Muscle layer of colon (tissue), 2 donors: Measurements from ENCODE around the gene C1QTNF7.

Experiments used
- H3K27ac ChIP-seq: one replicate; pipeline ENCODE4 v1.7.0; 2013; ENCODE audit warnings: low read depth, mild to moderate bottlenecking, low read length, moderate library complexity
- H3K27me3 ChIP-seq, 2 donors: one replicate each; pipeline ENCODE4 v1.7.0; 2013; ENCODE audit warnings: low read length in 2 of 2, mild to moderate bottlenecking in 2 of 2; ENCODE audit not compliant: insufficient read depth in 2 of 2, control insufficient read depth in 1 of 2
- H3K36me3 ChIP-seq: one replicate; pipeline ENCODE4 v1.7.0; 2013; ENCODE audit warnings: mild to moderate bottlenecking, low read length; ENCODE audit not compliant: insufficient read depth
- H3K4me1 ChIP-seq: one replicate; pipeline ENCODE4 v1.7.0; 2013; ENCODE audit warnings: mild to moderate bottlenecking, low read length; ENCODE audit not compliant: insufficient read depth
- H3K4me3 ChIP-seq, 2 donors: one replicate each; pipeline ENCODE4 v1.7.0; 2013; ENCODE audit warnings: low read length in 2 of 2, low read depth in 1 of 2, mild to moderate bottlenecking in 1 of 2, moderate library complexity in 1 of 2
- H3K9ac ChIP-seq: one replicate; pipeline ENCODE4 v1.7.0; 2013; ENCODE audit warnings: low read length
- H3K9me3 ChIP-seq: one replicate; pipeline ENCODE4 v1.7.0; 2013; ENCODE audit warnings: mild to moderate bottlenecking, low read length
- donor health status: abdominal sarcoma.
- donor health status: Adenocarcinoma of cecum.

C1QTNF7 gene

DNA sequence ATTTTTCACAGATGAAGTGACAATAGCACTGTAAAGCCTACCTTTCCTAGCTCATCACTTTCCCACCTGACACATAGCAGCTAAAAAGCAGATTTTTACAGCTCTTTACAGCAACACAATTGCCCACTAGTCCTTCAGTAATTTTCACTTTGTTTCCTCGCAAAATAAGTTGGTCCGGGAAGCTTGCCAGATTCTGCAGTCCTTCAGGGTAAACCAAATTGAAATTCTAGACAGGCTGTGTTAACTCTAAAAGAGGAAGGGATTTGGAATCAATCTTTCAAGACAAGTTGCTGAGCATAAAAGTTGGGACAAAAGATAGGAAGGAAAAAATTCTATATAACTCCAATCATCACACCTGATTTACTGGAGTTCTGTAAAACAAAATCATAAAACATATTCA lies 8.7 kb downstream of the C1QTNF7 start:
- Histone ChIP-seq H3K4me1 (peaks cover 7% of the 10 kb centered on the region), H3K27ac (no peak overlapping the region), H3K9me3 (no peaks in the 10 kb centered on the region), H3K27me3 (no peaks in the 10 kb centered on the region), H3K4me3 (no peak overlapping the region), H3K36me3 (no peaks in the 10 kb centered on the region), H3K9ac (no peak overlapping the region)

DNA sequence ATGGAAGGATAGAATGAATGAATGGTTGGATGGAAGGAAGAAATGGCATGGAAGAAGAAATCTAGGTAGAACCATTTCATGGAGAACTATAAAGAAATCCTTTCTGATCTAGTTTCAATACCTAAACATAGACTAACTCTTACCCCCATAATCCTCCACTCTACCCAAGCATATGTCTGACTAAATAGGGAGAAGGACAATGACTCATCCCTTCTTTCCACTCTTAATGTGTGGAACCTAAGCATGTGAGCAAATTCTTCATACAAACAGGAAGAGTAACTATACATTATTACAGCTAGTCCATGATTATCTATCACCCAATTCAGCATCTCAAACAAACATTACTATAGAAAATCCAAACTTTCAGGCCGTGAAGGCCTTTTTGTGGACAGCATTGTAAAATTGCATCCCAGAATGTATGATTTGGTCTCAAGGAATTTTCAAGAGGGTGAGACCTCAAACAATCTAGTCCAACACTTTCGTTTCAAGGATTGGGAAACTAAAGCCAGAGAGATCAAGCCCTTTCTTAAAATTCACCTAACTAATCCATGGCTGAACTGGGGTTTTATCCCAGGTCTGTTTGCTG lies 11.2 kb downstream of the C1QTNF7 start:
- Histone ChIP-seq H3K27ac (no peak overlapping the region), H3K27me3 (no peaks in the 10 kb centered on the region), H3K9me3 (no peaks in the 10 kb centered on the region), H3K9ac (no peak overlapping the region), H3K36me3 (no peaks in the 10 kb centered on the region), H3K4me1 (peaks cover 7% of the 10 kb centered on the region), H3K4me3 (no peak overlapping the region)

DNA sequence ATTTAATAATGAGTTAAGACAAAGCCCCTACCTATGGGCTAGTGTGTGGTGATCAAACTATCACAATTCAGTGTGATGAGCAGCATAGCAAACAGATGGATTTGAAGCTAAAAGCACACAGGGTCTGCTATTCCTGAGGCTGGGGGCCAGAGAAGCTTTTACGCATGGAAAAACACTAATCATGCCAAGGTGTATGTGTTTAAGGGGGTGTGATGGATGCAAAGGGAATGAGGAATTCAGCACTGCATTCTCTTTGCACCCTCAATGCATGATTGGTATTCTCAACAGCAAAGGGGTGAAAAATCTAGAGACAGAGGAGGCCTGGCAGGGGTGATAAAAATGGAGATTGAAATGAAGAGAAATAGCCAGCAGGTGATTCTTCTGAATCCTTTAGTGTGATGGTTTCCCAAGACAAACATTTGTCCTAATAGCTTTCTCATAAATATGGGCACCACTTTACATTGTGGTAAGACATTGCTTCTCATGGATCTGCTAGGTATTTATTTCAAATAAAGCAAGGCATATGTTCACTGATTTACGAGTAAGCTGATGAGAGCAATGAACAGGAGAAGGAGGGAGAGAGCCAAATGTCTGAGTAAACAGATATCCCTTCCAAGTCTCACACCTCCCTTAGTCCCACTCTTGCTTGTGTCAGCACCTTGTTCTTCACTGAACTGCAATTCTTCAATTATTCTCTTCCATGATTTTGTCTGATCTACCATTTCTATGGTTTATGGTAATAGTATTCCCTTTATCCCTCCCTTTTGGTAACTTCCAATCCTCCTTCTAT lies 15.7 kb downstream of the C1QTNF7 start:
- Histone ChIP-seq H3K4me3 (no peak overlapping the region), H3K4me1 (no peaks in the 10 kb centered on the region), H3K27me3 (no peaks in the 10 kb centered on the region), H3K9ac (no peak overlapping the region), H3K27ac (no peak overlapping the region), H3K9me3 (no peaks in the 10 kb centered on the region), H3K36me3 (no peaks in the 10 kb centered on the region)

DNA sequence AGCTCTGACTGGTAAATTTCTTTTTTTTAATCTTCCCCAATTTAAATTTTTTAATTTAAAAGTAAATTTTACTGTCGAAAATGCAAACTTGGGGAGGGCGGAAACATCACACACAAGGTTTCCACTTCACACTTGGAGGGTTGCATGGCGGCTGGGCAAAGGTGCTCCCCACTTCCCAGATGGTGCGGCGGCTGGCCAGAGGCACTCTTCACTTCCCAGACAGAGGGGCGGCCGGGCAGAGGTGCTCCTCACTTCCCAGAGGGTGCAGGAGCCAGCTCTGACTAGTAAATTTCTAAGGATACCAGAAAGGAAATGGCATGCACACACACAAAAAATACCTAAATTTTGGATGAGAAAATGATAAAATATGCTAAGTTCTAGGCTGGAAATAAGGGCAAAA lies 16.4 kb downstream of the C1QTNF7 start:
- Histone ChIP-seq H3K9ac (no peak overlapping the region), H3K4me3 (no peak overlapping the region), H3K27ac (no peak overlapping the region), H3K27me3 (no peaks in the 10 kb centered on the region), H3K9me3 (no peaks in the 10 kb centered on the region), H3K4me1 (no peaks in the 10 kb centered on the region), H3K36me3 (no peaks in the 10 kb centered on the region)

DNA sequence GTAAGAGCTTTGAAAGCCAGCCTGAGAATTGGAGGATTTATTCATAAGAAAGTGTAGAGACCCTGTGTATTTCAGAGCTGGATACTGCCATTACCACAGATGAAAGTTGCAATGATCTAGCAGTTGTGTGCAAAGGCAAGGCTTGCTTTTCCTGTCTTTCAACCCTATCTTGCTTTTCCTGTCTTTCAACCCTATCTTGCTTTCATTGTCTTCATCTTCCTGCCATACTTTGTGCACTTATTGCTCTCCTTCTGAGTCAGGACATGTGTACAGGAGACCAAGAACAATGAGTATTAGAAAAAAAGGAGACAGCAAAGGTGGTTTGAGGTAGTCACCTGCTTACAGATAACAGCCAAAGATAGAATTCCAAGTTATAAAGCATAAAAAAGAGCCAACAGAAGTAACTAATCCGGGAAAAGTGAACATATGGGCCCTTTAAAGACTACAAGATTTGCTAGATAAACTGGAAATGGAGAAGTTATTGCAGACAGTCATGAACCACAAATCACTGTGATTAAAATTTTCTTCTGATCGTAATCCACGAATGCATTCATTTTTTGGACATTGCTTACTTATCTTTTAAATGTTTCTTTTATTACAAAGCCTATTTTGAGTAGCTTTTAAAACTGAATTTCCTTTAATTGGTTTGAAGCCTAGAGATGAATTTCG lies 17.2 kb downstream of the C1QTNF7 start:
- no peak overlapping the region for H3K27ac ChIP-seq
- H3K36me3 ChIP-seq, result no peaks in the 10 kb centered on the region
- no peaks in the 10 kb centered on the region for H3K27me3 ChIP-seq
- H3K9ac ChIP-seq, result no peak overlapping the region
- H3K9me3 ChIP-seq, result no peaks in the 10 kb centered on the region
- H3K4me3 ChIP-seq, result no peak overlapping the region
- H3K4me1 ChIP-seq, result no peaks in the 10 kb centered on the region

DNA sequence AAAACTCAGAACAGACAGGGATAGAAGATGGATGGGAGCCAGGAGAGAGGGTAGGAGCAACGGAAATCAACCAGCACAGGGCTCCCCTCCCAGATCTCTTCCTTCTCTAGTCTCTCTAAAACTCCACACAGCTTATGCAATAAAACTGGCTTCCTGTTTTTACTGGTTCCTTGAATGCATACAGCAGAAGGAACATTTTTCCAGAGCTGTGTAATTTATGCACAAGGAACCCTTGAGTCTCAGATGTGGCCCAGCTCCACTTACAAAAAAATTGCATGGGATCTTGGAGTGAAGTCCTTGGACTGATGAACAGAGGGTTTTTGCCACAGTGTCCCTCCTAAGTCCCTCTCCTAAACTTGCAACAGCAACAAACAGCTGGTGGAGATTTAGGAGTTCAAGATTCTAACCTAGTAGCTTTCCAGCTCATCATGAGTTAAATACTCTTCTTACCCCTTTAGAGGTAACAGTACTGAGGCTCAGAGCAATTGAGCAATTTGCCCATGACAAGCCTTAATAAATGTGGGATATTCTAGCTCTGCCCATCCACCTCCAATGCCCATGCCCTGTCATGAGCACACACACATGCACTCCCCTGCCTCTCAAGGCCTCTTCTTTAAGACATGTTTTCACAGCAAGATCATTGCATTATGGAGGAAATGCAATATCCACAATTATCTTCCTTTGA lies 23.5 kb downstream of the C1QTNF7 start:
- H3K9ac ChIP-seq, result no peak overlapping the region
- no peaks in the 10 kb centered on the region for H3K27me3 ChIP-seq
- no peak overlapping the region for H3K4me3 ChIP-seq
- H3K27ac ChIP-seq, result no peak overlapping the region
- no peaks in the 10 kb centered on the region for H3K36me3 ChIP-seq
- no peaks in the 10 kb centered on the region for H3K9me3 ChIP-seq
- H3K4me1 ChIP-seq, result peaks cover 21% of the 10 kb centered on the region

DNA sequence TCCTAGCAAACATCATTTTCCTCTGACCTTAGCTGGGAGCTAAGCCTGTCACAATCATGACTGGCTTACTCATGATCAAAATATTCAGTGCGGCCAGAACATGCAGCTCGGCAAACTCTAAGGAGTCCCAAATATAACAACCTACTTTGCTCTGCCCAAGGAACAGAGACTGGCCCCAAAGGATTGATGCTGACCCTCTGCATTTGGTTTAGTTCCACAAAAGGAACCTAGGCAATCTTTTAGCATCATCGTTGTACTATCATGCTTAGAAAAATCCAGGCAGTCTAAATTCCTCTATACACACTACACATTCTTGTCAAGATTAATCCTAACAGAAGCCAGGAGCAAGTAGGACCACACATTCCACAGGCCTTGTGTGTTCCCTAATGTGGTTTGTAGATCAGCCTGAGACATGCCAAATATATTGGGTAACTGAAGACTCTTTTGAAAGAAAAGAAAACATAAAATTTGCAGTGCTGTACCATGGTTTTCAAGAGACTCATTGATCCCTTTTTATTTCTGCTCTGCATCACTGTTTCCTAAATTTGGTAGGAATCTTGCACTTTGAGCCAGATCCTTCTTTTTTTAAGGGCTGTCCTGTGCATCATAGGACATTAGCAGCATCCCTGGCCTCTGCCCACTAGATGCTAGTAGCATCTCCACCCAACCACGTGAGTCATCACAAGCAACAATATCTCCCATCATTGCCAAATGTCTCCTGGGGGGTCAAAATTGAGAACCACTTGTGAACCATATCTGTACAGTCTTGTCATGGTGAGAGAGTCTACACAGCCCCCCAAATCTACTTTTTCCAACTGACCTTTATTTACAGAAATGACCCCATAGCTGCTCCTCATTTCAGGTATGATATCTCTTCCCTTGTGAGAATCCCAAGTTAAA lies 24.3 kb downstream of the C1QTNF7 start:
- Histone ChIP-seq H3K4me3 (no peak overlapping the region), H3K27ac (no peak overlapping the region), H3K27me3 (no peaks in the 10 kb centered on the region), H3K9ac (no peak overlapping the region), H3K36me3 (no peaks in the 10 kb centered on the region), H3K9me3 (no peaks in the 10 kb centered on the region), H3K4me1 (peaks cover 26% of the 10 kb centered on the region)

DNA sequence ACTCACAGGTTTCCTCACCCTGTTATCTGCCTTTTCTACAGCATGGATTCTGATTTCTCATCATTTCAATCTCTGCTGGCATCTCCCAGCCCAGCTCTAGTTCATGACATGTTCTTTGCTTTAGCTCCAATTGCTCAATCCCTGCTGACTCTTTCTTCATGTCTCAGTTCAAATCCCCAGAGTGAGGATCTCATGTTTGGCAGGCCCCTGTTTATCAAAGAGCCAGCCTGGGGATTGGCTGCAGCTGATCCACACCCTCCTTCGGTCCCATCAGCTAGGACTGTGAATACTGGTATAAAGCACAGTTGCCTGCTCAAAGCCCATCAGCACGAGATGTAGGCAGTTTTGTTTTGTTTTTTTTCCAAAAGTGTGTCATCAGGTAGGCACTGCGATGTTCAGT lies 27.5 kb downstream of the C1QTNF7 start:
- Histone ChIP-seq H3K36me3 (no peaks in the 10 kb centered on the region), H3K4me3 (no peak overlapping the region), H3K9ac (no peak overlapping the region), H3K4me1 (peaks cover 33% of the 10 kb centered on the region), H3K9me3 (no peaks in the 10 kb centered on the region), H3K27me3 (no peaks in the 10 kb centered on the region), H3K27ac (no peak overlapping the region)

DNA sequence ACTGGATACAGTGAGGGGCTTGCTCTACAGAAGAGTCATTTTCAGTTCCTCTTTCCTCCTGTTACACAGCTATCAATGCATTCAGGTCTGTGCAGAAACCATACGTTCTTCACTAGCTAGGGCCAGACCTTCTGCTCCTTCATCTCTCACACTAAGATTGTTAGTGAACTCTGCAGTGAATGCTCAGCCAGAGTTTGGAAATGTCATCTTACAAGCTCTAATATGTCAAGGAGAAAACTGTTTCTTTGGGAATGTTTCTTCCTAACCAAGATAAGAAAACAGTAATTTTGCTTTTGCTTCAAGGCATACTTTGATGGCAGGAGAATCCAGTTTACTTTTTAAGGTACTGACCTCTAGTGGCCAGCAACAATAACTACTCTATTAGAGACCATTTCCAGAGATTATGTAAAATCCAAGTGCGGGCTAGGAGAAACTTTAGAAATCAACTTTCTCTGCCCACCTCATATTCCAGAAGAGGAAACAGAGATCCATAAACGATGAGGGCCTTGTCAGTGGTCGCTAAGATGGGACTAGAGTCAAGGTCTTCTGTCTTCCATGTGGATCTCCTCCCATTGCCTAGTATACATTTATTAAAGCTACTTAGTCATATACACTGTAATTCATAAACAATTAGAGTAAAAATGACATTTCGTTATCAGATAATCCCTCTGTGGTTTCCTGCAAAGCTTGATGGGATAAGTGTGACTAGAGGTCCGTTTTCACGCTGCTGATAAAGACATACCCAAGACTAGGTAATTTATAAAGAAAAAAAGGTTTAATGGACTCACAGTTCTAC lies 29.8 kb downstream of the C1QTNF7 start:
- no peaks in the 10 kb centered on the region for H3K36me3 ChIP-seq
- H3K4me1 ChIP-seq, result peaks cover 13% of the 10 kb centered on the region
- no peak overlapping the region for H3K4me3 ChIP-seq
- H3K9ac ChIP-seq, result no peak overlapping the region
- H3K27me3 ChIP-seq, result no peaks in the 10 kb centered on the region
- H3K27ac ChIP-seq, result no peak overlapping the region
- no peaks in the 10 kb centered on the region for H3K9me3 ChIP-seq

DNA sequence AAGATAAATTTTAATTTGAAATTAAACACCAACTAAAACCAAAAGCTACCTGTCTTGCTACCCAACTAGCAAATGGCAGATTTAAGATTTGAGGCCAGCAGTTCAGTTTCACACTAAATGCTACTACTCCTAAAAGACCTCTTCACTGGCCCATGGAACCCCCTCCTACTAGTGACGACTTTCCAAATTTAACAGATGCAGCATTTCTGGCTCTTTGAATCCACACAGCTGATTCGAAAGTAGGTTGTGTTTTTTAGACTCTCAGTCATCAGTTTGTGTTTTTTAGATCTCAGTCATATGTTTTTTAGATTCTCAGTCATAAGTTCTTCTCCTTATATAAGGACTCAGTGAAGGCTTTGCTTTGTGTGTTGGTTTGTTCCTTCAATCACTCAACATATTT lies 30.8 kb downstream of the C1QTNF7 start:
- Histone ChIP-seq H3K4me1 (peaks cover 13% of the 10 kb centered on the region), H3K27me3 (no peaks in the 10 kb centered on the region), H3K9ac (no peak overlapping the region), H3K36me3 (no peaks in the 10 kb centered on the region), H3K27ac (no peak overlapping the region), H3K9me3 (no peaks in the 10 kb centered on the region), H3K4me3 (no peak overlapping the region)
